Peyer's patch (tissue), 4 donors: ENCODE measurements around the gene GKN2. TPM values are rescaled to one million over a fixed set of nuclear protein-coding genes. Genes with fewer than 3 reads are reported as not detected.

Experiments used
- DNase-seq, 3 donors: peaks; one replicate each; pipeline ENCODE4 v3.0.0-alpha.2; 2017 to 2019
- H3K27ac ChIP-seq, 4 donors: fragments of 200-600 bp; sonication (generic); one replicate each; pipeline ENCODE4 v1.5.1; 2016 to 2019
- H3K27me3 ChIP-seq, 2 donors: fragments of 200-600 bp; sonication (generic); one replicate each; pipeline ENCODE4 v1.5.1; 2019
- H3K36me3 ChIP-seq, 3 donors: fragments of 200-600 bp; sonication (generic); one replicate each; pipeline ENCODE4 v1.5.1; 2016 to 2019
- H3K4me1 ChIP-seq, 4 donors: fragments of 200-600 bp; sonication (generic); one replicate each; pipeline ENCODE4 v1.5.1; 2016 to 2019
- H3K4me3 ChIP-seq, 4 donors: fragments of 200-600 bp; sonication (generic); 1 replicate in 3 of 4; 2 replicates in 1 of 4; pipeline ENCODE4 v1.5.1; 2016 to 2019; ENCODE audit warnings: mild to moderate bottlenecking in 1 of 4
- H3K9me3 ChIP-seq, 4 donors: fragments of 200-600 bp; sonication (generic); one replicate each; pipeline ENCODE4 v1.5.1; 2016 to 2019; ENCODE audit warnings: mild to moderate bottlenecking in 1 of 4
- CTCF ChIP-seq, 6 experiments: fragments of 450-650 bp in 4 of 6; fragments of 200-600 bp in 2 of 6; sonication (generic) in 1 of 6; IDR thresholded peaks; one replicate each; pipeline ENCODE4 v1.5.1; 2017 to 2019; ENCODE audit warnings: antibody characterized with exemption in 6 of 6, mild to moderate bottlenecking in 3 of 6, moderate library complexity in 1 of 6
- POLR2A ChIP-seq, 2 donors: fragments of 450-650 bp; IDR thresholded peaks; one replicate each; pipeline ENCODE4 v1.5.1; 2017; ENCODE audit warnings: antibody characterized with exemption in 2 of 2, mild to moderate bottlenecking in 2 of 2, moderate library complexity in 2 of 2
- total RNA-seq, 4 donors: library from RNA; depleted of rRNA; stranded (reverse); fragments of >200 nt; gene quantifications; one replicate each; pipeline ENCODE4 v1.1.0, GENCODE V29; 2016

Gene GKN2
- total RNA-seq, 4 donors from 2014 or later = not detected

- H3K4me3 ChIP-seq = no peak overlapping the region
- no peaks in the 10 kb centered on the region for H3K27me3 ChIP-seq
- H3K9me3 ChIP-seq = no peaks in the 10 kb centered on the region
- TF ChIP-seq POLR2A (IDR thresholded peaks at IDR 0.05) (no peak), CTCF (IDR thresholded peaks at IDR 0.05) (no peak)
- H3K4me1 ChIP-seq = no peaks in the 10 kb centered on the region
- no peaks in the 10 kb centered on the region for H3K36me3 ChIP-seq
- DNase-seq = no peak
- no peak overlapping the region for H3K27ac ChIP-seq
Observed at GRCh38 chr2:68936427-68936826, 16.3 kb downstream of the GKN2 start.

- DNase-seq = no peak
- no peak for TF ChIP-seq CTCF (IDR thresholded peaks at IDR 0.05)
- no peak for TF ChIP-seq POLR2A (IDR thresholded peaks at IDR 0.05)
- Histone ChIP-seq H3K27me3 (no peaks in the 10 kb centered on the region), H3K36me3 (no peaks in the 10 kb centered on the region), H3K4me3 (no peak overlapping the region), H3K4me1 (no peaks in the 10 kb centered on the region), H3K9me3 (no peaks in the 10 kb centered on the region), H3K27ac (no peak overlapping the region)
Observed at GRCh38 chr2:68935471-68935870, 17.2 kb downstream of the GKN2 start.

- TF ChIP-seq CTCF (IDR thresholded peaks at IDR 0.05) (no peak), POLR2A (IDR thresholded peaks at IDR 0.05) (no peak)
- Histone ChIP-seq H3K27ac (no peak overlapping the region), H3K4me1 (no peaks in the 10 kb centered on the region), H3K4me3 (no peak overlapping the region), H3K9me3 (no peaks in the 10 kb centered on the region), H3K36me3 (no peaks in the 10 kb centered on the region), H3K27me3 (no peaks in the 10 kb centered on the region)
- DNase-seq = no peak
Observed at GRCh38 chr2:68934021-68934420, 18.7 kb downstream of the GKN2 start.

- Histone ChIP-seq H3K4me1 (no peaks in the 10 kb centered on the region), H3K4me3 (no peak overlapping the region), H3K27ac (no peak overlapping the region), H3K36me3 (no peaks in the 10 kb centered on the region), H3K9me3 (no peaks in the 10 kb centered on the region), H3K27me3 (no peaks in the 10 kb centered on the region)
- DNase-seq = no peak
- no peak for TF ChIP-seq CTCF (IDR thresholded peaks at IDR 0.05)
- TF ChIP-seq POLR2A (IDR thresholded peaks at IDR 0.05) = no peak
Observed at GRCh38 chr2:68932402-68932801, 20.3 kb downstream of the GKN2 start.

GRCh38 chr2:68931799-68932198, 20.9 kb downstream of the GKN2 start:
- no peak for DNase-seq
- no peak overlapping the region for H3K4me3 ChIP-seq
- H3K4me1 ChIP-seq = no peaks in the 10 kb centered on the region
- H3K27ac ChIP-seq = no peak overlapping the region
- TF ChIP-seq POLR2A (IDR thresholded peaks at IDR 0.05) (no peak), CTCF (IDR thresholded peaks at IDR 0.05) (no peak)
- no peaks in the 10 kb centered on the region for H3K9me3 ChIP-seq
- no peaks in the 10 kb centered on the region for H3K36me3 ChIP-seq
- no peaks in the 10 kb centered on the region for H3K27me3 ChIP-seq

GRCh38 chr2:68931149-68931711, 21.5 kb downstream of the GKN2 start:
- no peak overlapping the region for H3K4me3 ChIP-seq
- DNase-seq = no peak
- no peaks in the 10 kb centered on the region for H3K4me1 ChIP-seq
- TF ChIP-seq POLR2A (IDR thresholded peaks at IDR 0.05) (no peak), CTCF (IDR thresholded peaks at IDR 0.05) (no peak)
- H3K9me3 ChIP-seq = no peaks in the 10 kb centered on the region
- H3K36me3 ChIP-seq = no peaks in the 10 kb centered on the region
- no peaks in the 10 kb centered on the region for H3K27me3 ChIP-seq
- H3K27ac ChIP-seq = no peak overlapping the region
